ENCODE results near the gene ZFAND2B. TPM values are rescaled to one million over a fixed set of nuclear protein-coding genes. Genes with fewer than 3 reads are reported as not detected.
A peak's percentile ranks its signal among the peaks of the same experiment; 100 is the strongest.
"Not testable (repeated sequence)": the region's sequence is repeated elsewhere in the genome, so short reads cannot be mapped to it uniquely, and the experiment has no call there.

ZFAND2B gene
- total RNA-seq, 3 donors from 2014 or later = 43.6 to 52.0 (median 45.0) TPM

- H3K36me3 ChIP-seq = no peaks in the 10 kb centered on the region
- no peak overlapping the region for H3K27ac ChIP-seq
- TF ChIP-seq POLR2AphosphoS5 (IDR thresholded peaks at IDR 0.05) (no peak), CTCF (IDR thresholded peaks at IDR 0.05) (no peak), POLR2A (IDR thresholded peaks at IDR 0.05) (no peak)
- no peaks in the 10 kb centered on the region for H3K4me1 ChIP-seq
- intact Hi-C loops (cut with DNase I; ENCODE audit: low total_unique reads) = no loop called here
- no peak for DNase-seq (ENCODE audit: low spot score in 2 of 2)
- H3K4me3 ChIP-seq = no peak overlapping the region
- no peaks in the 10 kb centered on the region for H3K9me3 ChIP-seq
- H3K27me3 ChIP-seq = no peaks in the 10 kb centered on the region
Observed at GRCh38 chr2:219199470-219200211, 6.9 kb upstream of the ZFAND2B start.

GRCh38 chr2:219200502-219201326 is 5.9 kb upstream of the ZFAND2B start:
- H3K36me3 ChIP-seq; H3K9me3 ChIP-seq; H3K27ac ChIP-seq; H3K27me3 ChIP-seq; H3K4me3 ChIP-seq; DNase-seq (ENCODE audit: low spot score in 2 of 2); H3K4me1 ChIP-seq; intact Hi-C loops (cut with DNase I; ENCODE audit: low total_unique reads): not testable (repeated sequence)

GRCh38 chr2:219201331-219201730 is 5.3 kb upstream of the ZFAND2B start:
- DNase-seq (ENCODE audit: low spot score in 2 of 2); H3K4me1 ChIP-seq; H3K27ac ChIP-seq; H3K9me3 ChIP-seq; intact Hi-C loops (cut with DNase I; ENCODE audit: low total_unique reads); H3K4me3 ChIP-seq; H3K27me3 ChIP-seq; H3K36me3 ChIP-seq: not testable (repeated sequence)

GRCh38 chr2:219204425-219205164 is 2.0 kb upstream of the ZFAND2B start:
- no peaks in the 10 kb centered on the region for H3K27me3 ChIP-seq

GRCh38 chr2:219205165-219205538 is 1.4 kb upstream of the ZFAND2B start:
- no peaks in the 10 kb centered on the region for H3K27me3 ChIP-seq
- TF ChIP-seq POLR2A (IDR thresholded peaks at IDR 0.05) (no peak), POLR2AphosphoS5 (IDR thresholded peaks at IDR 0.05) (no peak), CTCF (IDR thresholded peaks at IDR 0.05) (no peak)
- H3K4me3 ChIP-seq = no peak overlapping the region
- DNase-seq (ENCODE audit: low spot score in 2 of 2) = no peak
- H3K9me3 ChIP-seq = no peaks in the 10 kb centered on the region
- H3K4me1 ChIP-seq = peaks cover 5 to 13% of the 10 kb centered on the region in 2 donors
- intact Hi-C loops (cut with DNase I; ENCODE audit: low total_unique reads) = no loop called here
- H3K27ac ChIP-seq = no peak overlapping the region
- H3K36me3 ChIP-seq = no peaks in the 10 kb centered on the region

More at GRCh38 chr2:219204425-219205164, 2.0 kb upstream of the ZFAND2B start:
- intact Hi-C loops (cut with DNase I; ENCODE audit: low total_unique reads) = no loop called here
- H3K27ac ChIP-seq = no peak overlapping the region
- no peak overlapping the region for H3K4me3 ChIP-seq
- H3K36me3 ChIP-seq = no peaks in the 10 kb centered on the region
- no peak for DNase-seq (ENCODE audit: low spot score in 2 of 2)
- TF ChIP-seq CTCF (IDR thresholded peaks at IDR 0.05) (no peak), POLR2AphosphoS5 (IDR thresholded peaks at IDR 0.05) (no peak), POLR2A (IDR thresholded peaks at IDR 0.05) (no peak)
- H3K4me1 ChIP-seq = peaks cover 5 to 13% of the 10 kb centered on the region in 2 donors
- H3K9me3 ChIP-seq = no peaks in the 10 kb centered on the region

- DNase-seq (ENCODE audit: low spot score in 2 of 2) = no peak
- Histone ChIP-seq H3K9me3 (no peaks in the 10 kb centered on the region), H3K36me3 (no peaks in the 10 kb centered on the region), H3K27ac (peak overlapping the region; percentile 91 to 97), H3K4me3 (peak overlapping the region; percentile 70 to 73 (median 71)), H3K27me3 (no peaks in the 10 kb centered on the region), H3K4me1 (peaks cover 5 to 13% of the 10 kb centered on the region in 2 donors)
- no peak for TF ChIP-seq POLR2AphosphoS5 (IDR thresholded peaks at IDR 0.05)
- no peak for TF ChIP-seq CTCF (IDR thresholded peaks at IDR 0.05)
- TF ChIP-seq POLR2A (IDR thresholded peaks at IDR 0.05) = no peak
- intact Hi-C loops (cut with DNase I; ENCODE audit: low total_unique reads) = no loop called here
Observed at GRCh38 chr2:219205981-219206327, 628 bp upstream of the ZFAND2B start.
